ENCODE data around the gene ANKS6.

GRCh38 chr9:98702835-98703380 is 93.4 kb downstream of the ANKS6 start:
- TF ChIP-seq POLR2AphosphoS5 (IDR thresholded peaks at IDR 0.05; ENCODE audit: control insufficient read depth, insufficient read depth, low read depth, low read length) (no peak), RCOR1 (IDR thresholded peaks at IDR 0.05; ENCODE audit: borderline replicate concordance in 1 of 2, low read depth in 2 of 2, low read length in 2 of 2) (no peak), HDAC6 (IDR thresholded peaks at IDR 0.05; ENCODE audit: low read depth, low read length) (no peak), RFX5 (IDR thresholded peaks at IDR 0.05; ENCODE audit: low read depth, low read length) (no peak), CTCF (IDR thresholded peaks at IDR 0.05 in 2 of 3, conservative IDR thresholded peaks at IDR 0.05 in 1 of 3; ENCODE audit: insufficient read depth in 2 of 3, low read depth in 1 of 3, low read length in 3 of 3) (no peak), EP300 (IDR thresholded peaks at IDR 0.05; ENCODE audit: low read length) (no peak), CHCHD3 (CRISPR knock-in tag; IDR thresholded peaks at IDR 0.05) (no peak), TFAM (CRISPR knock-in tag; conservative IDR thresholded peaks at IDR 0.05) (no peak), POLR2A (conservative IDR thresholded peaks at IDR 0.05) (no peak), ARID2 (IDR thresholded peaks at IDR 0.05) (no peak), SP2 (IDR thresholded peaks at IDR 0.05; ENCODE audit: extremely low read depth, low read depth, low read length, poor library complexity, severe bottlenecking) (no peak)

Data from K562 (cell line).